ENCODE results near the gene USP24.

USP24 gene

GRCh38 chr1:55159571-55159970, 55.6 kb downstream of the USP24 start:
- no peak for DNase-seq (ENCODE audit: low spot score)

- no peak for DNase-seq (ENCODE audit: low spot score)
Observed at GRCh38 chr1:55156608-55157007, 58.6 kb downstream of the USP24 start.

GRCh38 chr1:55156093-55156492, 59.1 kb downstream of the USP24 start:
- no peak for DNase-seq (ENCODE audit: low spot score)

GRCh38 chr1:55155522-55155921, 59.6 kb downstream of the USP24 start:
- DNase-seq (ENCODE audit: low spot score), result no peak

- no peak for DNase-seq (ENCODE audit: low spot score)
Observed at GRCh38 chr1:55154616-55155015, 60.5 kb downstream of the USP24 start.

GRCh38 chr1:55153031-55153430, 62.1 kb downstream of the USP24 start:
- DNase-seq (ENCODE audit: low spot score), result no peak

GRCh38 chr1:55150880-55151588, 64.1 kb downstream of the USP24 start:
- DNase-seq (ENCODE audit: low spot score), result no peak

- no peak for DNase-seq (ENCODE audit: low spot score)
Observed at GRCh38 chr1:55148676-55149075, 66.5 kb downstream of the USP24 start.

- DNase-seq (ENCODE audit: low spot score), result no peak
Observed at GRCh38 chr1:55147524-55147923, 67.6 kb downstream of the USP24 start.

GRCh38 chr1:55146781-55147180, 68.4 kb downstream of the USP24 start:
- no peak for DNase-seq (ENCODE audit: low spot score)

- DNase-seq (ENCODE audit: low spot score), result no peak
Observed at GRCh38 chr1:55144886-55145285, 70.3 kb downstream of the USP24 start.

- DNase-seq (ENCODE audit: low spot score), result no peak
Observed at GRCh38 chr1:55143684-55144083, 71.5 kb downstream of the USP24 start.

GRCh38 chr1:55141295-55141893, 73.8 kb downstream of the USP24 start:
- DNase-seq (ENCODE audit: low spot score), result no peak

- DNase-seq (ENCODE audit: low spot score), result peak; percentile 51
Observed at GRCh38 chr1:55140546-55140983, 74.6 kb downstream of the USP24 start.

GRCh38 chr1:55140137-55140536, 75.0 kb downstream of the USP24 start:
- DNase-seq (ENCODE audit: low spot score), result no peak

GRCh38 chr1:55138823-55139222, 76.3 kb downstream of the USP24 start:
- DNase-seq (ENCODE audit: low spot score), result no peak

- DNase-seq (ENCODE audit: low spot score), result no peak
Observed at GRCh38 chr1:55134152-55134808, 80.9 kb downstream of the USP24 start.

GRCh38 chr1:55131801-55132200, 83.4 kb downstream of the USP24 start:
- no peak for DNase-seq (ENCODE audit: low spot score)

- DNase-seq (ENCODE audit: low spot score), result no peak
Observed at GRCh38 chr1:55131218-55131617, 83.9 kb downstream of the USP24 start.

- DNase-seq (ENCODE audit: low spot score), result no peak
Observed at GRCh38 chr1:55129194-55129728, 85.9 kb downstream of the USP24 start.

GRCh38 chr1:55128418-55128995, 86.7 kb downstream of the USP24 start:
- no peak for DNase-seq (ENCODE audit: low spot score)

- no peak for DNase-seq (ENCODE audit: low spot score)
Observed at GRCh38 chr1:55127827-55128343, 87.3 kb downstream of the USP24 start.

Measured in SK-N-DZ (cell line).